GM12878 (cell line): Measurements from ENCODE around the gene PACS2. TPM values are rescaled to one million over a fixed set of nuclear protein-coding genes. Genes with fewer than 3 reads are reported as not detected.

Experiments used
- ATAC-seq: fragments of 200-7000 bp; cut with Tn5 transposase; 3 replicates; pipeline ENCODE4 v1.9.1; 2020; ENCODE audit warnings: mild to moderate bottlenecking, moderate library complexity
- BruUV-seq: library from RNA; stranded (reverse); fragments of 400-500 nt; replicated peaks from 2 replicates; lab custom pipeline; 2021; lab: Mats Ljungman, UMichigan
- CTCF ChIA-PET: fragments of 300-600 bp; sonication (Branson Sonifier 250); formaldehyde crosslinking; extraction: SDS; loops from one replicate; lab custom pipeline; 2021; ENCODE audit warnings: inconsistent platforms; lab: Yijun Ruan, JAX
- POLR2A ChIA-PET: fragments of 350-600 bp; formaldehyde crosslinking; extraction: SDS; loops from one replicate; lab custom pipeline; 2021; ENCODE audit warnings: inconsistent platforms; lab: Charles Lee
- RAD21 ChIA-PET: fragments of 300-600 bp; sonication (Branson Sonifier 250); formaldehyde crosslinking; loops from one replicate; lab custom pipeline; 2023; ENCODE audit warnings: antibody characterized with exemption; ENCODE audit not compliant: unreplicated experiment; lab: Charles Lee
- SMC1A ChIA-PET: fragments of 300-600 bp; sonication (Branson Sonifier 250); formaldehyde crosslinking; loops from one replicate; lab custom pipeline; 2023; ENCODE audit not compliant: unreplicated experiment, uncharacterized antibody; lab: Charles Lee
- DNase-seq: peaks from one replicate; pipeline ENCODE4 v3.0.0-alpha.2; 2011; ENCODE audit warnings: low read depth, low spot score
- FAIRE-seq: peaks from 3 replicates; lab custom pipeline; 2011; peaks lifted over from hg19 to GRCh38; lab: Jason Lieb, UNC
- H2AFZ ChIP-seq: 2 replicates; pipeline ENCODE4 v1.6.0; 2011; ENCODE audit warnings: low read depth, low read length, control low read depth; ENCODE audit not compliant: control insufficient read depth
- H3K27ac ChIP-seq: 2 replicates; pipeline ENCODE4 v1.5.1; 2011; ENCODE audit warnings: control low read depth; ENCODE audit not compliant: control insufficient read depth, insufficient read depth
- H3K27me3 ChIP-seq, 2 experiments: replicated peaks in 1 of 2; 2 replicates each; pipeline versions ENCODE4 v1.6.0 to v1.6.1; 2011; ENCODE audit warnings: low read length in 1 of 2; ENCODE audit not compliant: control insufficient read depth in 2 of 2, insufficient read depth in 2 of 2
- H3K36me3 ChIP-seq, 2 experiments: 2 replicates each; pipeline ENCODE4 v1.5.1; 2011; ENCODE audit warnings: low read length in 1 of 2; ENCODE audit not compliant: control insufficient read depth in 2 of 2, insufficient read depth in 2 of 2
- H3K4me1 ChIP-seq: 2 replicates; pipeline ENCODE4 v1.6.1; 2011; ENCODE audit warnings: mild to moderate bottlenecking, low read length, moderate library complexity, mixed read lengths; ENCODE audit not compliant: control insufficient read depth, insufficient read depth
- H3K4me2 ChIP-seq: 2 replicates; pipeline ENCODE4 v1.6.0; 2011; ENCODE audit warnings: control low read depth; ENCODE audit not compliant: control insufficient read depth, insufficient read depth
- H3K4me3 ChIP-seq: fragments of 200-600 bp; sonication (generic); 2 replicates; pipeline ENCODE4 v1.5.1; 2016
- H3K79me2 ChIP-seq: 2 replicates; pipeline ENCODE4 v1.6.0; 2011; ENCODE audit warnings: low read length; ENCODE audit not compliant: control insufficient read depth, insufficient read depth
- H3K9ac ChIP-seq: 2 replicates; pipeline ENCODE4 v1.8.0; 2011; ENCODE audit warnings: low read length, control low read depth, mixed read lengths; ENCODE audit not compliant: control insufficient read depth, insufficient read depth
- H3K9me3 ChIP-seq: replicated peaks from 3 replicates; pipeline ENCODE4 v1.5.1; 2011; ENCODE audit warnings: mild to moderate bottlenecking, low read length; ENCODE audit not compliant: control insufficient read depth, insufficient read depth
- H4K20me1 ChIP-seq: 2 replicates; pipeline ENCODE4 v1.6.0; 2011; ENCODE audit not compliant: control insufficient read depth, insufficient read depth
- E2F4 ChIP-seq: IDR thresholded peaks from 2 replicates; pipeline ENCODE4 v1.6.1; 2012; ENCODE audit warnings: low read depth, low read length, improper control_type of control experiment
- IKZF1 ChIP-seq: fragments of 450-650 bp; conservative IDR thresholded peaks from 2 replicates; pipeline ENCODE4 v1.6.1; 2017; ENCODE audit warnings: antibody characterized with exemption, mild to moderate bottlenecking
- KLF5 ChIP-seq: fragments of 450-650 bp; IDR thresholded peaks from 2 replicates; pipeline ENCODE4 v1.6.1; 2014; ENCODE audit warnings: mild to moderate bottlenecking; ENCODE audit not compliant: partially characterized antibody
- NFYB ChIP-seq: IDR thresholded peaks from 2 replicates; pipeline ENCODE4 v1.6.1; 2011; ENCODE audit warnings: low read depth, mild to moderate bottlenecking, low read length, improper control_type of control experiment, moderate library complexity; ENCODE audit not compliant: insufficient read depth
- RELA ChIP-seq: fragments of 450-650 bp; IDR thresholded peaks from 2 replicates; pipeline ENCODE4 v1.8.0; 2014; ENCODE audit warnings: borderline replicate concordance; ENCODE audit not compliant: partially characterized antibody
- SIN3A ChIP-seq: IDR thresholded peaks from 2 replicates; pipeline ENCODE4 v1.6.1; 2012; ENCODE audit warnings: low read depth, low read length, improper control_type of control experiment
- SPI1 ChIP-seq: IDR thresholded peaks from 2 replicates; pipeline ENCODE4 v1.6.1; 2011; ENCODE audit warnings: low read depth, mild to moderate bottlenecking, low read length, moderate library complexity, borderline replicate concordance; ENCODE audit not compliant: insufficient read depth
- STAT1 ChIP-seq: fragments of 450-650 bp; conservative IDR thresholded peaks from 2 replicates; pipeline ENCODE4 v1.6.1; 2014; ENCODE audit warnings: antibody characterized with exemption, mild to moderate bottlenecking
- TAF1 ChIP-seq: IDR thresholded peaks from 2 replicates; pipeline ENCODE4 v1.6.1; 2011; ENCODE audit warnings: mild to moderate bottlenecking, low read depth, low read length, borderline replicate concordance
- ZSCAN29 ChIP-seq: fragments of 450-650 bp; IDR thresholded peaks from 2 replicates; pipeline ENCODE4 v1.6.1; 2017; ENCODE audit warnings: mild to moderate bottlenecking, moderate library complexity
- WGBS: methylation state at CpG from one replicate; pipeline ENCODE4 v1.1.6; 2016; ENCODE audit warnings: low lambda C conversion rate; ENCODE audit not compliant: insufficient replicate concordance, insufficient coverage; ENCODE audit errors: missing lambda C conversion rate; 5-methylcytosine and 5-hydroxymethylcytosine counted together
- in situ Hi-C: fragments of 300-500 bp; cut with MboI; formaldehyde crosslinking; loops from 9 replicates; pipeline ENCODE4 v1.14.3; 2018; ENCODE audit warnings: mixed read lengths
- intact Hi-C: fragments of 100-400 bp; cut with micrococcal nuclease; formaldehyde crosslinking; loops from one replicate; pipeline ENCODE4 v1.14.2; 2022; ENCODE audit not compliant: unreplicated experiment
- polyA plus RNA-seq, 11 experiments: library from polyadenylated mRNA; depleted of rRNA in 4 of 11; unstranded in 6 of 11; stranded (reverse) in 5 of 11; fragments of >200 nt; fragmentation: Nextera tagmentation in 4 of 11; fragmentation: Illumina TruSeq in 1 of 11; extraction: Ambion mirVana in 4 of 11; extraction: Trizol in 1 of 11; gene quantifications; 1 replicate in 1 of 11; 2 replicates in 10 of 11; pipeline versions ENCODE4 v1.2.1 to v1.2.3, GENCODE V29; 2011 to 2016; ENCODE audit warnings: inconsistent platforms in 2 of 11, missing spikeins in 2 of 11, low read depth in 1 of 11
- total RNA-seq, 4 experiments: library from RNA; depleted of rRNA in 3 of 4; stranded (reverse); fragments of >200 nt in 3 of 4; fragmentation: Illumina TruSeq in 1 of 4; extraction: Trizol in 1 of 4; gene quantifications; 2 replicates each; pipeline versions ENCODE4 v1.2.1 to v1.2.3, GENCODE V29; 2013 to 2021

PACS2 gene
- total and polyA plus RNA-seq, 10 of the 15 experiments (the other 5 are each of a cell fraction or from before 2014, with no cell fraction given): 0.21 to 37.3 (median 9.4) TPM

GRCh38 chr14:105328070-105328677 is 13.6 kb downstream of the PACS2 start:
- Histone ChIP-seq H3K9me3 (no peaks in the 10 kb centered on the region), H3K4me2 (no peak overlapping the region), H3K27me3 (no peaks in the 10 kb centered on the region), H2AFZ (no peak overlapping the region), H3K36me3 (no peaks in the 10 kb centered on the region), H3K4me3 (no peak overlapping the region), H3K27ac (no peak overlapping the region), H3K79me2 (no peaks in the 10 kb centered on the region), H3K9ac (no peak overlapping the region), H3K4me1 (peaks cover 3% of the 10 kb centered on the region; the same call in 1 of the 2 replicates), H4K20me1 (no peaks in the 10 kb centered on the region)
- DNase-seq (no peak), ATAC-seq (no peak), FAIRE-seq (no peak)
- RAD21 ChIA-PET: no interaction called here
- 82% methylated on average over 12 of the region's 12 CpGs for WGBS
- TF ChIP-seq SPI1: no peak
- no peak for TF ChIP-seq IKZF1
- no peak for TF ChIP-seq NFYB
- TF ChIP-seq TAF1: no peak
- TF ChIP-seq ZSCAN29: no peak
- no peak for TF ChIP-seq STAT1
- TF ChIP-seq RELA: no peak
- no peak for TF ChIP-seq KLF5
- no peak for TF ChIP-seq E2F4
- TF ChIP-seq SIN3A: no peak
- intact Hi-C loops (no loop called here), in situ Hi-C loops (no loop called here)
- SMC1A ChIA-PET: no interaction called here
- CTCF ChIA-PET: no interaction called here
- POLR2A ChIA-PET: no interaction called here
- BruUV-seq: no TSS peak
